Heart left ventricle (tissue), 16 donors: ENCODE measurements around the gene SMAD3. TPM values are rescaled to one million over a fixed set of nuclear protein-coding genes. Genes with fewer than 3 reads are reported as not detected.
A peak's percentile ranks its signal among the peaks of the same experiment; 100 is the strongest.

Source experiments
- ATAC-seq, 4 donors: fragments of 200-7000 bp; cut with Tn5 transposase; one replicate each; pipeline ENCODE4 v1.9.1; 2020 to 2022; ENCODE audit warnings: moderate library complexity in 4 of 4, mild to moderate bottlenecking in 3 of 4, moderate number of reproducible peaks in 1 of 4
- DNase-seq, 5 donors: peaks; one replicate each; pipeline ENCODE4 v3.0.0-alpha.2; 2020
- H3K27ac ChIP-seq, 12 donors: fragments of 200-600 bp; sonication (generic) in 4 of 12; one replicate each; pipeline versions ENCODE4 v1.5.0 to v1.8.0; 2016 to 2022; ENCODE audit warnings: mild to moderate bottlenecking in 2 of 12
- H3K27me3 ChIP-seq, 9 donors: fragments of 200-600 bp; sonication (generic) in 2 of 9; one replicate each; pipeline versions ENCODE4 v1.5.1 to v1.8.0; 2016 to 2022; ENCODE audit warnings: mild to moderate bottlenecking in 3 of 9
- H3K36me3 ChIP-seq, 9 donors: fragments of 200-600 bp; sonication (generic) in 2 of 9; one replicate each; pipeline versions ENCODE4 v1.5.0 to v1.8.0; 2018 to 2022; ENCODE audit warnings: mild to moderate bottlenecking in 2 of 9
- H3K4me1 ChIP-seq, 12 donors: fragments of 200-600 bp; sonication (generic) in 4 of 12; one replicate each; pipeline versions ENCODE4 v1.5.0 to v1.8.0; 2016 to 2022; ENCODE audit warnings: mild to moderate bottlenecking in 3 of 12
- H3K4me3 ChIP-seq, 12 donors: fragments of 200-600 bp; sonication (generic) in 4 of 12; one replicate each; pipeline versions ENCODE4 v1.5.0 to v1.8.0; 2017 to 2022; ENCODE audit warnings: mild to moderate bottlenecking in 9 of 12, moderate library complexity in 4 of 12
- H3K9me3 ChIP-seq, 12 donors: fragments of 200-600 bp; sonication (generic) in 4 of 12; one replicate each; pipeline versions ENCODE4 v1.5.0 to v1.8.0; 2016 to 2022; ENCODE audit warnings: mild to moderate bottlenecking in 1 of 12
- POLR2A ChIP-seq, 2 donors: fragments of 450-650 bp; IDR thresholded peaks; one replicate each; pipeline ENCODE4 v1.6.1; 2017; ENCODE audit warnings: antibody characterized with exemption in 2 of 2, mild to moderate bottlenecking in 2 of 2, moderate library complexity in 2 of 2
- WGBS, 4 donors: extraction: QIAGEN DNeasy Blood & Tissue Kit in 2 of 4; methylation state at CpG; one replicate each; pipeline versions ENCODE4 v1.1.5 to v1.1.7; 2013 to 2018; 5-methylcytosine and 5-hydroxymethylcytosine counted together
- intact Hi-C, 10 donors: fragments of 100-400 bp; cut with DNase I; formaldehyde crosslinking; loops; one replicate each; pipeline versions ENCODE4 v1.11.1 to v1.14.2; 2022
- polyA plus RNA-seq, 2 donors: library from polyadenylated mRNA; stranded (reverse); fragments of 200-250 nt; gene quantifications; one replicate each; pipeline ENCODE4 v1.2.3, GENCODE V29; 2013
- total RNA-seq, 9 donors: library from RNA; depleted of rRNA in 2 of 9; stranded (reverse); fragments of >200 nt in 2 of 9; fragmentation: NEBNext Ultra II Directional in 3 of 9; extraction: Animal tissue kit (Norgen Biotek cat#: 25700) in 3 of 9; gene quantifications; one replicate each; pipeline versions ENCODE4 v1.1.0 to v1.2.4, GENCODE V29; 2016 to 2023
- TF ChIP-seq, protein P1 (sequence below), 12 donors: fragments of 200-600 bp; sonication (generic) in 4 of 12; IDR thresholded peaks; one replicate each; pipeline versions ENCODE4 v1.5.0 to v1.8.0; 2018 to 2022; ENCODE audit warnings: antibody characterized with exemption in 12 of 12, mild to moderate bottlenecking in 5 of 12
- donor health status: ischemic (EF 13 %, LVEDD 7.1; RV severe dilation, severe dysfunction).
- donor health status: healthy with polysubstance abuse.
- donor health status: DM: no; HTN: yes; CAD: no.
- donor health status: DM: no; HTN: no; CAD: no.
- donor health status: ischemic (EF 25% LVEDD 6.9; RV normal size, moderate dysfunction).
- donor health status: ischemic (EF 25% LVEDD 5.7; RV mildly dilated, moderate dysfunction).
- donor health status: healthy.
- donor health status: DM: yes; HTN: yes; CAD: no.
- donor health status: ischemic (EF 35%, LVEDD 5.7; RV mildly dilated, moderate dysfunction).
- donor health status: nonischemic (EF 11% LVEDD 7.7; RV severe dilation, severe dysfunction).
- donor health status: DM: yes; HTN: yes; CAD: no.
- donor health status: PGD.
- donor health status: ischemic (EF 29% LVEDD 5.4; RV normal size, mild dysfunction).
- donor health status: nonischemic (EF 23%, LVEDD 6.1; RV moderate dilation, normal function).

The SMAD3 gene
- total and polyA plus RNA-seq, 11 donors, result 5.6 to 34.3 (median 15.3) TPM

DNA sequence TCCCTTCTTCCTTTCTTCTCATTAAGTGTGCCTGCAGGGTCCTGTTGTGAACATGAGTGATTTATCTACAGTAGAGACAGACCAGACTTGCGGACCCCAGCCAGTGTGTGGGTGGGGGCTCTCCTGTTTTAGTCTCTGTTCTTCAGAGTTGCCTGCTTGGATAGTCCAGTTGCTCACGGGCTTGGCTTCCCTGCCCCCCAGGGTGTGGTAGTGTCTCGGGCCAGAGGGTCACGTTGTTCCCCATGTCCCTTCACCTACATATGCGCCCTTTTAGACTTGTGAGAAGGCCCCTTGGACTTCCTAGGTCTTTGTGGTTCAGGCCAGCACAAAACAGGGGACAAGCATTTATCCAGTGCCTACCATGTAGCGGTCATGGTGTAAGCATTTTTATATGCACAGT lies 103.3 kb downstream of the SMAD3 start:
- Histone ChIP-seq H3K27me3 (no peaks in the 10 kb centered on the region), H3K36me3 (peaks cover 3 to 84% (median 56%) of the 10 kb centered on the region in 9 donors), H3K9me3 (no peaks in the 10 kb centered on the region), H3K4me1 (peaks cover 0 to 50% (median 34%) of the 10 kb centered on the region in 12 donors), H3K27ac (peak overlapping the region in 5 of 12 donors; percentile 13 to 42 (median 40)), H3K4me3 (no peak overlapping the region)
- ATAC-seq, result no peak
- intact Hi-C loops, result loop anchor here in 1 of 10 donors (5.0 kb wide), 1 partner anchor 101 kb away; the partner anchor contains the start of gene SMAD3
- TF ChIP-seq, protein P1, sequence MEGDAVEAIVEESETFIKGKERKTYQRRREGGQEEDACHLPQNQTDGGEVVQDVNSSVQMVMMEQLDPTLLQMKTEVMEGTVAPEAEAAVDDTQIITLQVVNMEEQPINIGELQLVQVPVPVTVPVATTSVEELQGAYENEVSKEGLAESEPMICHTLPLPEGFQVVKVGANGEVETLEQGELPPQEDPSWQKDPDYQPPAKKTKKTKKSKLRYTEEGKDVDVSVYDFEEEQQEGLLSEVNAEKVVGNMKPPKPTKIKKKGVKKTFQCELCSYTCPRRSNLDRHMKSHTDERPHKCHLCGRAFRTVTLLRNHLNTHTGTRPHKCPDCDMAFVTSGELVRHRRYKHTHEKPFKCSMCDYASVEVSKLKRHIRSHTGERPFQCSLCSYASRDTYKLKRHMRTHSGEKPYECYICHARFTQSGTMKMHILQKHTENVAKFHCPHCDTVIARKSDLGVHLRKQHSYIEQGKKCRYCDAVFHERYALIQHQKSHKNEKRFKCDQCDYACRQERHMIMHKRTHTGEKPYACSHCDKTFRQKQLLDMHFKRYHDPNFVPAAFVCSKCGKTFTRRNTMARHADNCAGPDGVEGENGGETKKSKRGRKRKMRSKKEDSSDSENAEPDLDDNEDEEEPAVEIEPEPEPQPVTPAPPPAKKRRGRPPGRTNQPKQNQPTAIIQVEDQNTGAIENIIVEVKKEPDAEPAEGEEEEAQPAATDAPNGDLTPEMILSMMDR (IDR thresholded peaks at IDR 0.05), result no peak
- no peak for TF ChIP-seq POLR2A (IDR thresholded peaks at IDR 0.05)
- WGBS, 4 donors, result 82 to 93% (median 88%) methylated on average over 6 of the region's 6 CpGs
- DNase-seq, result no peak

- H3K4me1 ChIP-seq, result peaks cover 0 to 43% (median 21%) of the 10 kb centered on the region in 12 donors
These were observed 104.9 kb downstream of the SMAD3 start for GRCh38 chr15:67170143-67170925.

DNA sequence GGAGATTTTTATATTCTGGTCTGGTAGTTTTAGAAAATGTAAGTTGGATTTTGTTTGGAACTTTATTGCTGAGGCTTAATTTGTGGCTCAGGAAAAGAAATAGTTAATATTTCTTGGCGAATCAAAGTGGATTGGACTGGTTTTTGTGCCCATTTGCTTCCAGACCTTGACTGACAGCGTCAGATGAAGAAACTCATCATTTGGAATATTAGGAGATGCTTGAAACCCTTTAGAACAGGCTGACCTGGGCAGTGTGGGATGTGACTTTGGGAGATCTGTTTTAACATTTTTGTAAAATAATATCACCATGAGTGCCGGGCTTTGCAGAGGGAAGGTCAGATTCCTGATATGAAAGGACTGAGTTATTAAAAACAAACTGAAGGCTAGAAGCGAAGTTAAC lies 106.1 kb downstream of the SMAD3 start:
- H3K27me3 ChIP-seq, result no peaks in the 10 kb centered on the region
- H3K27ac ChIP-seq, result no peak overlapping the region
- DNase-seq, result no peak
- no peak overlapping the region for H3K4me3 ChIP-seq
- H3K9me3 ChIP-seq, result no peaks in the 10 kb centered on the region
- WGBS, 4 donors, result 89 to 94% (median 91%) methylated on average over 4 of the region's 4 CpGs
- TF ChIP-seq, protein P1 (IDR thresholded peaks at IDR 0.05), result no peak
- no peak for TF ChIP-seq POLR2A (IDR thresholded peaks at IDR 0.05)
- H3K4me1 ChIP-seq, result peaks cover 5 to 45% (median 22%) of the 10 kb centered on the region in 12 donors
- no peak for ATAC-seq
- H3K36me3 ChIP-seq, result peaks cover 3 to 84% (median 52%) of the 10 kb centered on the region in 9 donors
- intact Hi-C loops, result no loop called here

More at GRCh38 chr15:67170143-67170925, 104.9 kb downstream of the SMAD3 start:
- intact Hi-C loops, result no loop called here
- H3K9me3 ChIP-seq, result no peaks in the 10 kb centered on the region
- no peak for TF ChIP-seq POLR2A (IDR thresholded peaks at IDR 0.05)
- TF ChIP-seq, protein P1 (IDR thresholded peaks at IDR 0.05), result no peak
- H3K4me3 ChIP-seq, result no peak overlapping the region
- no peak overlapping the region for H3K27ac ChIP-seq
- H3K36me3 ChIP-seq, result peaks cover 3 to 89% (median 59%) of the 10 kb centered on the region in 9 donors
- 91 to 94% (median 91%) methylated on average over 12 of the region's 12 CpGs for WGBS, 4 donors
- no peak for ATAC-seq
- no peaks in the 10 kb centered on the region for H3K27me3 ChIP-seq
- DNase-seq, result no peak

DNA sequence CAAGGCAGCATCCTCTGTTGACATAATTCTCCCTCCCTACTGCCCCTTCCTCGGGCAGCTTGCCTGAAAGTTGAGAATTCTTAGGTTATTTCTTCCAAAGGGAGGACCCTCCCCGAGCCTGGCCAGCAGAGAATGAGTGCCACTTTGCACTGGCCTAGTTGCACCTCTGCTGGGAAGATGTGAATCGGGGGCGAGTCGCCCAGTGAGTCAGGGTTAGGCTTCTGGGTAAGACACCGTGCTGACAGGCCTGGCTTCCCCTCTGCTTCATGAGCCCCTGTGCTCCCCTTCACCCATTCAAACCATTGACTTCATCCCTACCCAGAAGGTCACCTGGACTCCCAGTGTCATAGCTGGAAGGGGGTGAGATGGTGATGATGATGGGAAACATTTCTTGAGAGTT lies 106.8 kb downstream of the SMAD3 start:
- Histone ChIP-seq H3K9me3 (no peaks in the 10 kb centered on the region), H3K27ac (no peak overlapping the region), H3K36me3 (peaks cover 1 to 82% (median 45%) of the 10 kb centered on the region in 9 donors), H3K27me3 (no peaks in the 10 kb centered on the region), H3K4me3 (no peak overlapping the region), H3K4me1 (peaks cover 5 to 47% (median 23%) of the 10 kb centered on the region in 12 donors)
- DNase-seq (no peak), ATAC-seq (no peak)
- 91 to 100% (median 98%) methylated on average over 3 to 6 of the region's 6 CpGs for WGBS, 4 donors
- TF ChIP-seq POLR2A (IDR thresholded peaks at IDR 0.05), result no peak
- TF ChIP-seq, protein P1 (IDR thresholded peaks at IDR 0.05), result no peak
- intact Hi-C loops, result no loop called here
